ENCODE data around the gene DNM1. TPM values are rescaled to one million over a fixed set of nuclear protein-coding genes. Genes with fewer than 3 reads are reported as not detected.
A peak's percentile ranks its signal among the peaks of the same experiment; 100 is the strongest.

The DNM1 gene
- total and polyA plus RNA-seq, 2 donors: 15.2 to 68.3 TPM

GRCh38 chr9:128185979-128186965 is 16.9 kb upstream of the DNM1 start:
- 95% methylated on average over 11 of the region's 11 CpGs for WGBS
- Histone ChIP-seq H3K36me3 (ENCODE audit: insufficient read depth) (no peaks in the 10 kb centered on the region), H3K4me3 (ENCODE audit: low read depth, low read length) (no peak overlapping the region), H3K4me1 (ENCODE audit: insufficient read depth) (peaks cover 3% of the 10 kb centered on the region), H3K27ac (ENCODE audit: low read depth) (no peak overlapping the region)
- no peak for DNase-seq (ENCODE audit: extremely low spot score)

DNA sequence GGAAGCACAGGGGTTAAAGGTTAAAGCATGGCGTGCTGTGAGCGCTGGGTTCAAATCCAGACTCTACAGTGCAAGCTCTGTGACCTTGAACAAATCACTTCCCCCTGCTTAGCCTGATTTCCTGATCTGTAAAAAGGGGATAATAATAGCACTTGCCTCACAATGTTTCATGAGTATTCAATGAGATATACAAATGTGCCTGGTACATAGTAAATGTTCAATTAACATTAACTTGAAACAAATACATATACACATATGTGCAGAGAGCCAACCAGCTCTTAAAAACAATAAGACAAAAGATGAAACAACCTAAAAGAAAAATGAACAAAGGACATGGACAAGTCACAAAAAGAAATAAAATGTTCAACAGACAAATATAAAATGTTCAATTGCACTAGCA is 15.8 kb upstream of the DNM1 start:
- Histone ChIP-seq H3K4me1 (ENCODE audit: insufficient read depth) (peaks cover 3% of the 10 kb centered on the region), H3K27ac (ENCODE audit: low read depth) (no peak overlapping the region), H3K36me3 (ENCODE audit: insufficient read depth) (no peaks in the 10 kb centered on the region), H3K4me3 (ENCODE audit: low read depth, low read length) (no peak overlapping the region)
- WGBS: 98% methylated on average over 2 of the region's 2 CpGs
- DNase-seq (ENCODE audit: extremely low spot score): no peak

DNA sequence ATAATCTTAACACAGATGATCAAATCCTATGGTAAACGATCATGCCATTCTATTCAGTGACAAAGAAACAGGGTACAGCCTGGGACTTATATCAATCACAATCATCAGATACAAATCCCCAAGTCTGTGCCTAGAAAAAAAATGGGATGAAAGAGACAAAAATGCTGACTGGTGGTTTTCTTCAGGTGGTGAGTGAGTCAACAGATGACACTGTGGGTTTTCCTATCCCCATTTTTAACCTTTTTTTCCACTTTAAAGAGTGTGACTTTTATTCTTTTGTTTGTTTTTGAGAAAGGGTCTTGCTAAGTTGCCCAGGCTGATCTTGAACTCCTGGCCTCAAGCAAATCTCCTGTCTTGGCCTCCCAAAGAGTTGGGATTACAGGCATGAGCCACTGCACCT is 15.0 kb upstream of the DNM1 start:
- no peak overlapping the region for H3K27ac ChIP-seq (ENCODE audit: low read depth)
- peaks cover 3% of the 10 kb centered on the region for H3K4me1 ChIP-seq (ENCODE audit: insufficient read depth)
- WGBS: 67% methylated on average over 1 of the region's 1 CpG
- no peaks in the 10 kb centered on the region for H3K36me3 ChIP-seq (ENCODE audit: insufficient read depth)
- no peak overlapping the region for H3K4me3 ChIP-seq (ENCODE audit: low read depth, low read length)
- no peak for DNase-seq (ENCODE audit: extremely low spot score)

- Histone ChIP-seq H3K27ac (ENCODE audit: low read depth) (no peak overlapping the region), H3K4me3 (ENCODE audit: low read depth, low read length) (no peak overlapping the region), H3K4me1 (ENCODE audit: insufficient read depth) (peaks cover 3% of the 10 kb centered on the region), H3K36me3 (ENCODE audit: insufficient read depth) (no peaks in the 10 kb centered on the region)
- DNase-seq (ENCODE audit: extremely low spot score): no peak
- 81% methylated on average over 2 of the region's 2 CpGs for WGBS
Measured at GRCh38 chr9:128190013-128190412, 13.2 kb upstream of the DNM1 start.

DNA sequence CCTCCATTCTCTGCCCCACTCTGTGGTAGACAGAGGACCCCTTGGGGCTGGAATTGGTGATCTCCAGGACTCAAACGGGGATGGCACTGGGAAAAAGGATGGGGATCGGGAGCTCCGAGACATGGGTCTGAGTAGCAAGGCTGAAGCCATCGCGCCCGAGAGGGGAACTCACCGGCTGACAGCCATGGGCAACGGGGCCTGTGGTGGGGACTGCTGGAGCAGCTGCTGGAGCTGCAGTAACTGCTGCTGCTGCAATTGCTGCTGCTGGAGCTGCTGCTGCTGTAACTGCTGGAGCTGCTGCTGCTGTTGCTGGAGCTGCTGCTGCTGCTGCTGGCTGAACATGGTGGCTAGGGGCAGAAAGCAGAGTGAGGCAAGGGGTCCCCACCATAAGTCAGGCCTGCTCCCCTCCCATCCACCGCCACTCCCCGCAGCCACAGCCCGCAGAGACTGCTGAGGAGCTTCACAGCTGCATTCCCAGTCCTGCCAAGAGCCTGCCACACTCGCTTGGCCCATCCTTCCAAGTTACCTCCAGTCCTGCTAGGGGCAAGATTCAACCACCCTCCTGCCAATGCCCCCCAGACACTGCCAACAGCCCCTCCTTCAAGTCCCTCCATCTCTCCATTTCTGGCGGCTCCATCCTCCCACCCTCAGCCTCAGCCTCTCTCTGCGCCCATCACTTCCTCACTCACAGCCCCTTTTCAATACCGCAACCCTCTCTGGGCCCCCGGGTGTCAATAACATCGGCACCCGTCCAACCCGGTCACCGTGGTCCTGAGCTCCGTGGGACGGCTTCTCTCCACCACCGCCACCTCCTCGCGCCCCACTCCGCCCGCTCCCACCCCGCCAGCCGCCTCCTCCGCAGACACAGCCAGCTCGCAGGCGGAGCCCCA is 12.4 kb upstream of the DNM1 start:
- no peak for DNase-seq (ENCODE audit: extremely low spot score)
- H3K27ac ChIP-seq (ENCODE audit: low read depth): peak overlapping the region; percentile 95
- no peaks in the 10 kb centered on the region for H3K36me3 ChIP-seq (ENCODE audit: insufficient read depth)
- peak overlapping the region; percentile 86 for H3K4me3 ChIP-seq (ENCODE audit: low read depth, low read length)
- H3K4me1 ChIP-seq (ENCODE audit: insufficient read depth): peaks cover 3% of the 10 kb centered on the region
- 19% methylated on average over 32 of the region's 32 CpGs for WGBS

GRCh38 chr9:128191406-128192046 is 11.7 kb upstream of the DNM1 start, which contains the start of gene CIZ1:
CIZ1 (minus strand) TSS chr9:128191572; CDS start chr9:128190857, 715 bp downstream.
- Histone ChIP-seq H3K4me1 (ENCODE audit: insufficient read depth) (peaks cover 3% of the 10 kb centered on the region), H3K36me3 (ENCODE audit: insufficient read depth) (no peaks in the 10 kb centered on the region), H3K27ac (ENCODE audit: low read depth) (peak within 1 kb of the TSS; percentile 95), H3K4me3 (ENCODE audit: low read depth, low read length) (peak within 1 kb of the TSS; percentile 86)
- DNase-seq (ENCODE audit: extremely low spot score): no peak
- under 1% methylated on average over 71 of the region's 71 CpGs for WGBS

- H3K4me3 ChIP-seq (ENCODE audit: low read depth, low read length): no peak overlapping the region
- WGBS: 14% methylated on average over 56 of the region's 56 CpGs
Measured at GRCh38 chr9:128192601-128193371, 10.4 kb upstream of the DNM1 start.

GRCh38 chr9:128193469-128194096 is 9.6 kb upstream of the DNM1 start:
- H3K4me3 ChIP-seq (ENCODE audit: low read depth, low read length): no peak overlapping the region
- H3K27ac ChIP-seq (ENCODE audit: low read depth): peak overlapping the region; percentile 61
- DNase-seq (ENCODE audit: extremely low spot score): no peak
- peaks cover under 1% of the 10 kb centered on the region for H3K4me1 ChIP-seq (ENCODE audit: insufficient read depth)
- 82% methylated on average over 14 of the region's 14 CpGs for WGBS
- no peaks in the 10 kb centered on the region for H3K36me3 ChIP-seq (ENCODE audit: insufficient read depth)

More at GRCh38 chr9:128192601-128193371, 10.4 kb upstream of the DNM1 start:
- Histone ChIP-seq H3K4me1 (ENCODE audit: insufficient read depth) (peaks cover 3% of the 10 kb centered on the region), H3K27ac (ENCODE audit: low read depth) (peak overlapping the region; percentile 61), H3K36me3 (ENCODE audit: insufficient read depth) (no peaks in the 10 kb centered on the region)
- DNase-seq (ENCODE audit: extremely low spot score): peak; percentile 76

DNA sequence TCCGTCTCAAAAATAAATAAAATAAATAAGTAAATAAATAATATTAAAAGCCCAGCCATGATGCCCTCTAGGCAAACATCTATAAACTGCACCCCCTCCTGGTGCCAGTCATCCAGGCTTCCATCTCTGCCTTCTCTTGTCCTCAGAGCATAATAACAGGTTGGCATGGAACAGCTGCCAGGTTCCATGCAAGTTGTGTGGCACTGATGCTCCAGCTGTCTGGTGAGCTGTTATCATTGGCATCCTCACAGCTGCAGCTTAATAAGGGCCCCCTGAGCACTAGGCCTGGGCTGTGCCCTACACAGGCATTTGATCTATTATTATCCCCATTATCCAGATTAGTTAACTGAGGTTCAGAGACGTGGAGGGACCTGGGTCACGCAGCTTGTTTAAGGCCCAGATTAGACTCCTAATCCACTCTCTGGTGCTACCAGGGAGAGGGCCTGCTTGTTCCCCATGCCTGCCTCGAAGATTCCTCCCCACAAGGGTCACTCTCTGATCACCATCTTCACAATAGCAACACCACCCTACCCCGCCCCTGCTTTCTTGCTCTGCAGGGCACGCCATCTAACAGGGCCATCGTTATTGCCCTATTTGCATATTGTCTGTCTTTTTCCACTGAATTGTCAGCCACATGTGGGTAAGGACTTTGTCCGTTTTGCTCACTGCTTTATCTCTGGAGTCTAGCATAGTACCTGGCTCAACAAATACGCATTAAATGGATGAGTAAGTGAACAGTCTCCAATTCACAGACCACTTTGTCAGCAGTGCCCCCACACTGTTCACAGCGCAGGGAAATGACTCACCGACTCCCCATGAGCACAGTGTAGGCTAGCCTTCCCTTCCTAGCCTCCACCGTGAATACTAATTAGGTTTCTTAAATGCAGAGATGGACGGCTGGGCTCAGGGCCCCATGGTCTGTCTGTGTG is 1.5 kb upstream of the DNM1 start:
- no peak overlapping the region for H3K27ac ChIP-seq (ENCODE audit: low read depth)
- WGBS: 84% methylated on average over 13 of the region's 13 CpGs
- no peaks in the 10 kb centered on the region for H3K36me3 ChIP-seq (ENCODE audit: insufficient read depth)
- H3K4me1 ChIP-seq (ENCODE audit: insufficient read depth): no peaks in the 10 kb centered on the region
- H3K4me3 ChIP-seq (ENCODE audit: low read depth, low read length): no peak overlapping the region
- DNase-seq (ENCODE audit: extremely low spot score): no peak

DNA sequence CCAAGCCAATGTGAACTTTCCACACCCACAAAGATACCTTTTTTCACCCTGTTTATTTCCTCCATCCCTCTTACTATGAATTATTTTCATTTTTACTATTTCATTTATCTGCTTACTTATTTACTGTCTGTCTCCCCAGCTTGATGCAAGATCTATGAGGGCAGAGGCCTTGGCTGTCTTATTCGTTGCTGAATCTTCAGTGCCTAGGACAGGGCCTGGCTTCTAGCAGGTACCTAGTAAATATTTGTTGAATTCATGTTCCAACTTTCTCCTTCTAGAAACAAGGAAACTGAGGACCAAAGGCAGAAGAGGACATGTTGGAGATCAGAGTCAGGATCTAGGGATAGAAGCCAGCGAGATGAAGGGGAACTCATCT is 543 bp upstream of the DNM1 start:
- DNase-seq (ENCODE audit: extremely low spot score): no peak
- no peak overlapping the region for H3K27ac ChIP-seq (ENCODE audit: low read depth)
- 11% methylated on average over 2 of the region's 2 CpGs for WGBS
- H3K4me1 ChIP-seq (ENCODE audit: insufficient read depth): no peaks in the 10 kb centered on the region
- H3K36me3 ChIP-seq (ENCODE audit: insufficient read depth): no peaks in the 10 kb centered on the region
- H3K4me3 ChIP-seq (ENCODE audit: low read depth, low read length): no peak overlapping the region

DNA sequence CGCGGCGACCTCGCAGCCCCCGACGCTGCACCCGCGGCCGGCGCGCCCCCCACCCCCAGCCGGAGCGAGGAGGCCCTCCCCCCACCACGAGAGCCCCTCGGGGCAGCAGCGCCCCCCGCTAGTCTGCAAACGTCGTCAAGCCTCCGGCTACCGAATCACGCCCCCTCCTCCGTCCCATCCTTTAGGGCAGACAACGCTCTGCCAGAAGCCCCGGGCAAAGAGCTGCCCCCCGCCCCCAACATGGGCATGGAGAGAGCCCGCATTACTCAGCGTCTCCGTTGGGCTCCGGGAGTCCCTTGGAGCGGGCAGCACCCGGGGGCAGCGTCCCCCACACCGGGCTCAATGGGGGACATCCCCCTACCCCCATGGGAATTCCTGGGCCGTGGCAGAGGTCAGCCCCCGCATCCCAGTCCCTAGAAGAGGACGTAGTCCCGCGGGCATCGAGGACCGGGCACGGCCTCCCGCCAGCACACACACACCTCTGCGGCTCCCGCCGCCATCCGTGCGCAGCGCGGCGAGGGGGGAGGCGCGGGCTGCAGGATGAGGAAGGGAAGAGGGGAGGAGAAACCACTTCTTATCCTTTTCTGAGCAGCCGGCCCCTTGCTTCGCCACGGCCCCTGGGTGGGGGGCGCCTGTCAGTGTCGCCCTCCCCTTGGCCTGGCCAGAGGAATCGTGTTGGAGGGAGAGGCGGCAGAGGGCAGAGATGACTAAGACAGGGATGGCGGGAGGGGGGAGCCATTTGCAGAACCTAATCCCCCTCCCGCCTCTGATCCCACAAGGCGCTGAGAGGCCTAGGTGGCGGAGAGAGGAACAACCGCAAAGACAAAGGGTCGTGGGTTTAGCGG is 750 bp downstream of the DNM1 start:
- Histone ChIP-seq H3K36me3 (ENCODE audit: insufficient read depth) (no peaks in the 10 kb centered on the region), H3K4me3 (ENCODE audit: low read depth, low read length) (peak overlapping the region; percentile 64), H3K27ac (ENCODE audit: low read depth) (no peak overlapping the region), H3K4me1 (ENCODE audit: insufficient read depth) (no peaks in the 10 kb centered on the region)
- DNase-seq (ENCODE audit: extremely low spot score): no peak
- WGBS: 2% methylated on average over 67 of the region's 67 CpGs

Data from urinary bladder (tissue), 4 donors.